Measurements from ENCODE around the gene SLC22A7.

- no peak for TF ChIP-seq PATZ1 (CRISPR knock-in tag; IDR thresholded peaks at IDR 0.05; ENCODE audit: borderline replicate concordance)
- TF ChIP-seq ZNF565 (CRISPR knock-in tag; conservative IDR thresholded peaks at IDR 0.05; ENCODE audit: low read depth), result no peak
- TF ChIP-seq ARNTL (CRISPR knock-in tag; IDR thresholded peaks at IDR 0.05; ENCODE audit: borderline replicate concordance, low read depth), result no peak
- TF ChIP-seq ZNF70 (CRISPR knock-in tag; IDR thresholded peaks at IDR 0.05), result no peak
- no peak for TF ChIP-seq CSRNP3 (CRISPR knock-in tag; IDR thresholded peaks at IDR 0.05)
- no peak for TF ChIP-seq BACH2 (CRISPR knock-in tag; IDR thresholded peaks at IDR 0.05; ENCODE audit: borderline replicate concordance)
- no peak for TF ChIP-seq CREB5 (CRISPR knock-in tag; IDR thresholded peaks at IDR 0.05; ENCODE audit: low read depth)
- no peak for TF ChIP-seq PPARA (CRISPR knock-in tag; IDR thresholded peaks at IDR 0.05; ENCODE audit: borderline replicate concordance)
- no peak for TF ChIP-seq POU6F1 (CRISPR knock-in tag; IDR thresholded peaks at IDR 0.05; ENCODE audit: borderline replicate concordance, low read depth)
- TF ChIP-seq TCF4 (CRISPR knock-in tag; IDR thresholded peaks at IDR 0.05; ENCODE audit: borderline replicate concordance), result no peak
These were observed 5.7 kb upstream of the SLC22A7 start for GRCh38 chr6:43292341-43292740.

Data from SK-N-SH treated with all-trans-retinoic acid at 6 μM for 48 hours (cell line).